SK-N-SH (cell line): Measurements from ENCODE around the gene MTCL1. TPM values are rescaled to one million over a fixed set of nuclear protein-coding genes. Genes with fewer than 3 reads are reported as not detected.

Experiments used
- CTCF ChIA-PET: fragments of 300-600, 350-600 bp; formaldehyde crosslinking; extraction: SDS; loops from one replicate; lab custom pipeline; 2021; lab: Yijun Ruan, JAX
- POLR2A ChIA-PET: fragments of 350-600 bp; sonication (Branson Sonifier 250); formaldehyde crosslinking; extraction: SDS; loops from one replicate; lab custom pipeline; 2020; ENCODE audit warnings: antibody characterized with exemption, inconsistent platforms; lab: Yijun Ruan, JAX
- DNase-seq: peaks from one replicate; pipeline ENCODE4 v3.0.0; 2012
- H2AFZ ChIP-seq: fragments of 200-600 bp; sonication (generic); 2 replicates; pipeline ENCODE4 v1.8.1; 2016; ENCODE audit warnings: antibody characterized with exemption, mild to moderate bottlenecking, low read depth
- H3F3A ChIP-seq: fragments of 200-600 bp; sonication (generic); replicated peaks from 2 replicates; pipeline ENCODE3; 2016; ENCODE audit warnings: antibody characterized with exemption, mild to moderate bottlenecking; ENCODE audit not compliant: insufficient read depth
- H3K27ac ChIP-seq, 2 experiments: fragments of 200-500 bp in 1 of 2; fragments of 200-600 bp in 1 of 2; sonication (Bioruptor generic) in 1 of 2; sonication (generic), shearing (Covaris generic) in 1 of 2; 2 replicates each; pipeline versions ENCODE4 v1.5.1 to v1.6.1; 2014 to 2016; ENCODE audit warnings: low read depth in 2 of 2, inconsistent platforms in 1 of 2, low read length in 1 of 2, mild to moderate bottlenecking in 1 of 2, mixed read lengths in 1 of 2
- H3K27me3 ChIP-seq: fragments of 200-600 bp; sonication (generic), shearing (Covaris generic); 2 replicates; pipeline ENCODE4 v1.6.1; 2016; ENCODE audit warnings: mixed run types; ENCODE audit not compliant: insufficient read depth
- H3K36me3 ChIP-seq, 2 experiments: fragments of 200-500 bp in 1 of 2; fragments of 200-600 bp in 1 of 2; sonication (Bioruptor generic) in 1 of 2; sonication (generic) in 1 of 2; replicated peaks in 1 of 2; 2 replicates each; pipeline versions ENCODE3 to v1.5.1; 2014 to 2016; ENCODE audit warnings: low read length in 1 of 2, mild to moderate bottlenecking in 1 of 2; ENCODE audit not compliant: insufficient read depth in 2 of 2, control insufficient read depth in 1 of 2
- H3K4me1 ChIP-seq, 2 experiments: fragments of 200-500 bp in 1 of 2; fragments of 200-600 bp in 1 of 2; sonication (Bioruptor generic) in 1 of 2; sonication (generic), shearing (Covaris generic) in 1 of 2; 2 replicates each; pipeline versions ENCODE4 v1.5.1 to v1.6.1; 2014 to 2016; ENCODE audit warnings: low read depth in 1 of 2, low read length in 1 of 2, mixed run types in 1 of 2; ENCODE audit not compliant: insufficient read depth in 2 of 2, control insufficient read depth in 1 of 2
- H3K4me2 ChIP-seq: fragments of 200-600 bp; sonication (generic), shearing (Covaris generic); 2 replicates; pipeline ENCODE4 v1.6.1; 2017; ENCODE audit warnings: mixed run types
- H3K4me3 ChIP-seq, 2 experiments: fragments of 200-500 bp in 1 of 2; fragments of 200-600 bp in 1 of 2; sonication (Bioruptor generic) in 1 of 2; sonication (generic), shearing (Covaris generic) in 1 of 2; 2 replicates each; pipeline versions ENCODE4 v1.5.1 to v1.8.1; 2014 to 2016; ENCODE audit warnings: low read depth in 2 of 2, inconsistent platforms in 1 of 2, low read length in 1 of 2, mild to moderate bottlenecking in 1 of 2, mixed read lengths in 1 of 2, moderate library complexity in 1 of 2
- H3K79me2 ChIP-seq: fragments of 200-600 bp; sonication (generic); 2 replicates; pipeline ENCODE4 v1.8.1; 2017; ENCODE audit warnings: mild to moderate bottlenecking; ENCODE audit not compliant: insufficient read depth
- H3K9ac ChIP-seq: fragments of 200-600 bp; sonication (generic); 2 replicates; pipeline ENCODE4 v1.6.1; 2017; ENCODE audit warnings: mixed run types
- H3K9me2 ChIP-seq: fragments of 200-600 bp; sonication (generic); 2 replicates; pipeline ENCODE4 v1.6.1; 2017; ENCODE audit warnings: mixed run types
- H3K9me3 ChIP-seq: fragments of 200-600 bp; sonication (generic); 2 replicates; pipeline ENCODE4 v1.6.1; 2017; ENCODE audit warnings: mixed run types, mild to moderate bottlenecking, moderate library complexity
- H4K20me1 ChIP-seq: fragments of 200-600 bp; sonication (generic); 2 replicates; pipeline ENCODE4 v1.6.1; 2017; ENCODE audit warnings: mild to moderate bottlenecking, mixed run types; ENCODE audit not compliant: insufficient read depth
- CHD2 ChIP-seq: fragments of 150-350 bp; IDR thresholded peaks from 2 replicates; pipeline ENCODE4 v1.6.1; 2018; ENCODE audit warnings: low read length; ENCODE audit not compliant: partially characterized antibody
- CTCF ChIP-seq: fragments of 200-600 bp; sonication (generic); IDR thresholded peaks from 2 replicates; pipeline ENCODE4 v1.6.1; 2017; ENCODE audit warnings: antibody characterized with exemption, mild to moderate bottlenecking, moderate library complexity
- EZH2phosphoT487 ChIP-seq: fragments of 200-600 bp; sonication (generic); IDR thresholded peaks from 2 replicates; pipeline ENCODE4 v1.6.1; 2017; ENCODE audit warnings: low read depth, mixed run types, mild to moderate bottlenecking, antibody characterized with exemption, moderate library complexity, borderline replicate concordance
- FOXJ3 ChIP-seq: sonication (generic); formaldehyde crosslinking; IDR thresholded peaks from 2 replicates; pipeline ENCODE4 v1.5.1; 2020; ENCODE audit warnings: mild to moderate bottlenecking, missing genetic modification reagents
- IRF3 ChIP-seq: fragments of 150-350 bp; IDR thresholded peaks from 2 replicates; pipeline ENCODE4 v1.6.1; 2016; ENCODE audit warnings: mild to moderate bottlenecking, low read depth, low read length
- MAX ChIP-seq: IDR thresholded peaks from 2 replicates; pipeline ENCODE4 v1.4.0; 2012; ENCODE audit warnings: low read depth
- MEF2A ChIP-seq: IDR thresholded peaks from 2 replicates; pipeline ENCODE4 v1.4.0; 2012; ENCODE audit warnings: low read depth, borderline replicate concordance
- NFIC ChIP-seq: IDR thresholded peaks from 2 replicates; pipeline ENCODE4 v1.4.0; 2012; ENCODE audit warnings: borderline replicate concordance
- RAD21 ChIP-seq: IDR thresholded peaks from 2 replicates; pipeline ENCODE4 v1.6.1; 2012; ENCODE audit warnings: mild to moderate bottlenecking, low read length
- RFX5 ChIP-seq: IDR thresholded peaks from 2 replicates; pipeline ENCODE4 v1.6.1; 2012; ENCODE audit warnings: mild to moderate bottlenecking, improper control_type of control experiment, low read length
- RXRA ChIP-seq: IDR thresholded peaks from 2 replicates; pipeline ENCODE4 v1.4.0; 2012; ENCODE audit warnings: low read depth, mild to moderate bottlenecking, borderline replicate concordance
- SIN3A ChIP-seq: IDR thresholded peaks from 2 replicates; pipeline ENCODE4 v1.6.1; 2012; ENCODE audit warnings: low read depth, mild to moderate bottlenecking, low read length, moderate library complexity, borderline replicate concordance
- SMC3 ChIP-seq: IDR thresholded peaks from 2 replicates; pipeline ENCODE4 v1.6.1; 2012; ENCODE audit warnings: low read depth, low read length, improper control_type of control experiment
- TEAD4 ChIP-seq: IDR thresholded peaks from 2 replicates; pipeline ENCODE4 v1.4.0; 2012; ENCODE audit warnings: mild to moderate bottlenecking, borderline replicate concordance; ENCODE audit not compliant: insufficient read depth
- USF1 ChIP-seq: IDR thresholded peaks from 2 replicates; pipeline ENCODE4 v1.4.0; 2012; ENCODE audit warnings: low read depth, borderline replicate concordance
- YY1 ChIP-seq: IDR thresholded peaks from 2 replicates; pipeline ENCODE4 v1.4.0; 2012; ENCODE audit warnings: low read depth, mild to moderate bottlenecking
- ZBTB33 ChIP-seq: IDR thresholded peaks from 2 replicates; pipeline ENCODE4 v1.4.0; 2012; ENCODE audit warnings: low read depth, borderline replicate concordance
- WGBS: methylation state at CpG from one replicate; pipeline ENCODE4 v1.1.6; 2017; ENCODE audit warnings: low lambda C conversion rate; 5-methylcytosine and 5-hydroxymethylcytosine counted together
- polyA plus RNA-seq, 3 experiments: library from polyadenylated mRNA; depleted of rRNA; stranded (reverse); fragments of >200 nt; gene quantifications; 2 replicates each; pipeline ENCODE4 v1.2.3, GENCODE V29; 2012

MTCL1 gene
- polyA plus RNA-seq, 1 of the 3 experiments (the other 2 are of a cell fraction), result 33.5 TPM

GRCh38 chr18:8870528-8870927 is 165.2 kb downstream of the MTCL1 start:
- H3K79me2 ChIP-seq, result no peaks in the 10 kb centered on the region
- no peaks in the 10 kb centered on the region for H3K9me2 ChIP-seq
- no peaks in the 10 kb centered on the region for H3K4me1 ChIP-seq
- no peaks in the 10 kb centered on the region for H3K9me3 ChIP-seq
- H3K4me3 ChIP-seq, result no peak overlapping the region
- no peak overlapping the region for H2AFZ ChIP-seq
- POLR2A ChIA-PET, result no interaction called here
- H3K36me3 ChIP-seq, result no peaks in the 10 kb centered on the region
- no peaks in the 10 kb centered on the region for H3K27me3 ChIP-seq
- H4K20me1 ChIP-seq, result no peaks in the 10 kb centered on the region
- DNase-seq, result no peak
- TF ChIP-seq IRF3 (no peak), CHD2 (no peak), YY1 (no peak), CTCF (no peak), MAX (no peak), SMC3 (no peak), MEF2A (no peak), RFX5 (no peak), SIN3A (no peak), USF1 (no peak), EZH2phosphoT487 (no peak), RAD21 (no peak), FOXJ3 (no peak), NFIC (no peak), ZBTB33 (no peak), TEAD4 (no peak), RXRA (no peak)
- H3K9ac ChIP-seq, result no peak overlapping the region
- CTCF ChIA-PET, result interaction anchor here (1.2 to 1.3 kb wide), 2 partner anchors 23 to 30 kb away, joined by 3 read pairs; no protein-coding TSS in a partner anchor
- no peak overlapping the region for H3K27ac ChIP-seq
- H3F3A ChIP-seq, result no peaks in the 10 kb centered on the region
- no peak overlapping the region for H3K4me2 ChIP-seq
- WGBS, result 77% methylated on average over 5 of the region's 5 CpGs
